Measurements from ENCODE around the gene GNA15.

GNA15 gene

DNA sequence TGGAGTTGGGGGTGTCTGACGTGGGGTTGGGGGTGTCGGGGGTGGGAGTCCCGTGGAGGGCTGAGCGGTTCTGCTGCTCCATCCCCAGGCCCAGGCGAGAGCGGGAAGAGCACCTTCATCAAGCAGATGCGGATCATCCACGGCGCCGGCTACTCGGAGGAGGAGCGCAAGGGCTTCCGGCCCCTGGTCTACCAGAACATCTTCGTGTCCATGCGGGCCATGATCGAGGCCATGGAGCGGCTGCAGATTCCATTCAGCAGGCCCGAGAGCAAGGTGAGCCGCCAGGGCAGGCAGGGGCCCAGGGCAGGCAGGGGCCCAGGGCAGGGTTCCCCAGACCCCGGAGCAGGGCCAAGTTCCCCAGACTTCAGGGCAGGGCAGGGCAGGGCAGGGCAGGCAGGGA lies 12.7 kb downstream of the GNA15 start:
- no peak for DNase-seq (ENCODE audit: low read depth, low spot score)
- no peak overlapping the region for H3K4me3 ChIP-seq (ENCODE audit: low read depth, low read length)
- in situ Hi-C loops (cut with HindIII; ENCODE audit: low sequenced_read_pairs), result no loop called here
- TF ChIP-seq, protein P1, sequence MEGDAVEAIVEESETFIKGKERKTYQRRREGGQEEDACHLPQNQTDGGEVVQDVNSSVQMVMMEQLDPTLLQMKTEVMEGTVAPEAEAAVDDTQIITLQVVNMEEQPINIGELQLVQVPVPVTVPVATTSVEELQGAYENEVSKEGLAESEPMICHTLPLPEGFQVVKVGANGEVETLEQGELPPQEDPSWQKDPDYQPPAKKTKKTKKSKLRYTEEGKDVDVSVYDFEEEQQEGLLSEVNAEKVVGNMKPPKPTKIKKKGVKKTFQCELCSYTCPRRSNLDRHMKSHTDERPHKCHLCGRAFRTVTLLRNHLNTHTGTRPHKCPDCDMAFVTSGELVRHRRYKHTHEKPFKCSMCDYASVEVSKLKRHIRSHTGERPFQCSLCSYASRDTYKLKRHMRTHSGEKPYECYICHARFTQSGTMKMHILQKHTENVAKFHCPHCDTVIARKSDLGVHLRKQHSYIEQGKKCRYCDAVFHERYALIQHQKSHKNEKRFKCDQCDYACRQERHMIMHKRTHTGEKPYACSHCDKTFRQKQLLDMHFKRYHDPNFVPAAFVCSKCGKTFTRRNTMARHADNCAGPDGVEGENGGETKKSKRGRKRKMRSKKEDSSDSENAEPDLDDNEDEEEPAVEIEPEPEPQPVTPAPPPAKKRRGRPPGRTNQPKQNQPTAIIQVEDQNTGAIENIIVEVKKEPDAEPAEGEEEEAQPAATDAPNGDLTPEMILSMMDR (IDR thresholded peaks at IDR 0.05; ENCODE audit: low read depth, low read length), result no peak

DNA sequence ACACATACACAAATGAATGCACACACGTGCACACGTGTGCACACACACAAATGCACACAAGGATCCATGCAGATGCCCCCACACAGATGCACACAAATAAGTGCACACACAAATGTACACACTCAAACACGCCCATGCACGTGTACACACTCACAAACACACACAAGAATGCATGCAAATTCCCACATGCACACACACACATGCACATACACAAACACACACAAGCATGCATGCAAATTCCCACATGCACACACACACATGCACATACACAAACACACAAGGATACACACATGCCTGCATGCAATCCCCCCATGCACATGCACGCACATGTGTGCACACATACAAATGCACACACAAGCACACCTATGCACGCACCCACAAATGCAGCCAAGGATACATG lies 13.3 kb downstream of the GNA15 start:
- DNase-seq (ENCODE audit: low read depth, low spot score), result no peak

DNA sequence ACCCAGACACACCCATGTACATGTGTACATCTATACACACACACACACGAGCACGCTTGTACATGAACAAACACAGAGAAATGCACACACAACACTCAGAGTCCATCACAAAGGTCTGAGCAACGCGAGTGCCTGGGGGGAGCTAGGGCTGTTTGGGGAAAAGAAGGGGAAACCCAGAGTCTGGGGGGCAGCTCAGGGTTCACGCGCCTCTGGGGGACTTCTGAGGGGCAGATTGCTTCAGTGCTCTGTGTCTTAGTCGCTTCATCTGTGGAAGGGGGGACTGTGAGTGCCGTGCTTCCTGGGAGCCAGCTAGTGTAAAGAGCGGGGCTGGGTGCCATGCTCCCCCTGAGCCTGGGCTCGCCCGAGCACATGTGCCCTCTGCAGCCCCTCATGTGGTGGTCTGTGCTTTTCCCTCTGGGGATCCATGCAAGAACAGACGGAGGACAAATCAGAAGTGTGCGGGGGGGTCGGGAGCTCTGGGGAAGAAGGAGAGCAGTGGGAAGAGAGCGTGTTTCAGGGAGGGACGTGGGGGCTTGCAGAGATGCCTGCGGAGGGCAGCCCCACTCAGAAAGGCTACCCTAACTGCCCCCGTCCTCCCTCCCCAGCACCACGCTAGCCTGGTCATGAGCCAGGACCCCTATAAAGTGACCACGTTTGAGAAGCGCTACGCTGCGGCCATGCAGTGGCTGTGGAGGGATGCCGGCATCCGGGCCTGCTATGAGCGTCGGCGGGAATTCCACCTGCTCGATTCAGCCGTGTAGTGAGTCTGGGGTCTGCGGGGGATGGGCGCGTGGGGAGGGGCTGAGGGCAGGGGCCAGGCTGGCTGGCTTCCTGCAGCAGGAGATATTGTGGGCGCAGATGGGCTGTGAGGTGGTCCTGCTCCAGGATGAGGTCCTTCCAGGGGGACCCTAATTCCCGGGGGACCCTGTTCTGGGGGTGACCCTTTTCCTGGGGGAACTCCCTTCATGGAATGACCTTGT lies 14.0 kb downstream of the GNA15 start:
- TF ChIP-seq, protein P1 (IDR thresholded peaks at IDR 0.05; ENCODE audit: low read depth, low read length), result no peak
- in situ Hi-C loops (cut with HindIII; ENCODE audit: low sequenced_read_pairs), result no loop called here
- no peak for DNase-seq (ENCODE audit: low read depth, low spot score)
- no peak overlapping the region for H3K4me3 ChIP-seq (ENCODE audit: low read depth, low read length)

More for the DNA sequence above, 13.3 kb downstream of the GNA15 start:
- in situ Hi-C loops (cut with HindIII; ENCODE audit: low sequenced_read_pairs), result no loop called here
- H3K4me3 ChIP-seq (ENCODE audit: low read depth, low read length), result no peak overlapping the region
- TF ChIP-seq, protein P1 (IDR thresholded peaks at IDR 0.05; ENCODE audit: low read depth, low read length), result no peak

DNA sequence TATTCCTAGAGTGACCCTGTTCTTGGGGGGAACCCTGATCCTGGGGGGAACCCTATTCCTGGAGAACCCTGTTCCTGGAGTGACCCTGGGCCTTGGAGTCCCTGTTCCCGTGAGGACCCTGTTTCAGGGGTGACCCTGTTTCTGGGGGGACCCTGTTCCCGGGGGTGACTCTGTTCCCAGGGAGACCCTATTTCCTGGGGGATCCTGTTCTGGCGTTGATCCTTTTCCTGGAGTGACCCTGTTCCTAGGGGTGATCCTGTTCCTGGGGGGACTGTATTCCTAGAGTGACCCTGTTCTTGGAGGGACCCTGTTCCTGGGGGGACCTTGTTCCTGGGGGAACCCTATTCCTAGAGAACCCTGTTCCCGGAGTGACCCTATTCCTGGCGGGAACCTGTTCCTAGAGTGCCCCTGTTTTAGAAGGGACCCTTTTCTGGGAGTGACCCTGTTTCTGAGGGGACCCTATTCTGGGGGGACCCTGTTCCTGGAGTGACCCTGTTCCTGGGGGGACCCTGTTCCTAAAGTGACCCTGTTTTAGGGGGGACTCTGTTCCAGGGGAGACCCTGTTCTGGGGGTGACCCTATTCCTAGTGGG lies 15.0 kb downstream of the GNA15 start:
- TF ChIP-seq, protein P1 (IDR thresholded peaks at IDR 0.05; ENCODE audit: low read depth, low read length), result no peak
- no peak overlapping the region for H3K4me3 ChIP-seq (ENCODE audit: low read depth, low read length)
- in situ Hi-C loops (cut with HindIII; ENCODE audit: low sequenced_read_pairs), result no loop called here
- DNase-seq (ENCODE audit: low read depth, low spot score), result no peak

DNA sequence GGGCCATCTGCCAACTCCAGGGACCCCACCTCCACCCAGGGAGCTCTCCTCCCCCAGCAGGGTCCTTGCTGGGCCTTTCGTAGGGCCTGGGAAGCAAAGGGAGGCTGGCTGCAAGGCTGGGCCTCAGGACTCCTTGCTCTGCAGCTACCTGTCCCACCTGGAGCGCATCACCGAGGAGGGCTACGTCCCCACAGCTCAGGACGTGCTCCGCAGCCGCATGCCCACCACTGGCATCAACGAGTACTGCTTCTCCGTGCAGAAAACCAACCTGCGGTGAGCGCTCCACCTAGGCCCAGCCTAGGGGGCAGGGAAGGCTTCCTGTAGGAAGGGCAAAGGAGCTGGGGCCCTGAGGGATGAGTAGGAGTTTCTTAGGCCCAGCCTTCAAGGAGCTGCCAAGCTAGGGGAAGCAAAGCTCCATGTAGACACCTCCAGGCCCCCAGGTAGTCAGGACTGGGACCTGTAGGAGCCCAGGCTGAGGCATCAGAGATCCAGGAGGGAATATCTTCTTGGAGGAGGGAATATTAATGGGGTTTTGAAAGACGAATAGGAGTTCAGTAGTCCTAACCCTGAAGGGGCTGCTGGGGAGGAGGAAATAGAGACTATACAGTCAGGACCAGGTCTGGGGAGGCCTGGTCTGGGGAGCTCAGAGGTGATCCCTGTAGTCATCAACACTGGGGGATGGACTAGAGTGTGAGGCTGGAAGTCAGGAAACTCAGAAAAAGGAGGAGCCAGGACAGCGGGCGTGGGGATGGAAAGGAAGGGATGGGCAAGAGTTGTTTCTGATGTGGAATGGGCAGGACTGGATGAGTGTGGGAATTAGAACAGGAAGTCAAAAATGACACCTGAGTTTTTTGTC lies 16.0 kb downstream of the GNA15 start:
- no peak overlapping the region for H3K4me3 ChIP-seq (ENCODE audit: low read depth, low read length)
- TF ChIP-seq, protein P1 (IDR thresholded peaks at IDR 0.05; ENCODE audit: low read depth, low read length), result no peak
- in situ Hi-C loops (cut with HindIII; ENCODE audit: low sequenced_read_pairs), result no loop called here
- no peak for DNase-seq (ENCODE audit: low read depth, low spot score)

DNA sequence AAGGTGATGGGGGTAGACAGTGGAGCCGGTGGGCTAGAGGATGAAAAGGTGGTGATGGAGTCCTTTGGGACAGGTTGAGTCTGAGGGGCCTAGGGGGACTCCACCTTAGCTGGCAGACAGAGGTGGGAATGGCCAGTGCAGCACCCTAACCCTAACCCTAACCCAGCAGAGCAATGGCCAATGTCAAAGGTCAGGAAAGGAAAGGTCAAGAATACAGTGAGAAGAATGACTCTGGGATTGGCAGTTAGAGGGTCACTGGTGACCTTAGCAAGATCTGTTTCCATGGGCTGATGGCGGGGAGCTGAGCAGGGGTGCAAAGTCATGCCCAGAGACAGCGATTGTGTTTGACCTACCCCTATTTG lies 16.6 kb downstream of the GNA15 start:
- in situ Hi-C loops (cut with HindIII; ENCODE audit: low sequenced_read_pairs), result no loop called here
- TF ChIP-seq, protein P1 (IDR thresholded peaks at IDR 0.05; ENCODE audit: low read depth, low read length), result no peak
- no peak for DNase-seq (ENCODE audit: low read depth, low spot score)

More for the DNA sequence above, 16.6 kb downstream of the GNA15 start:
- no peak overlapping the region for H3K4me3 ChIP-seq (ENCODE audit: low read depth, low read length)
